K562 (cell line): ENCODE data around the gene FANCD2OS. TPM values are rescaled to one million over a fixed set of nuclear protein-coding genes. Genes with fewer than 3 reads are reported as not detected.

Experiments
- ATAC-seq: fragments of 200-7000 bp; cut with Tn5 transposase; 3 replicates; pipeline ENCODE4 v1.9.1; 2020; ENCODE audit warnings: moderate library complexity
- BruUV-seq: library from RNA; stranded (reverse); fragments of 400-500 nt; replicated peaks from 2 replicates; lab custom pipeline; 2021; lab: Mats Ljungman, UMichigan
- CTCF ChIA-PET: fragments of 300-600 bp; formaldehyde crosslinking; extraction: SDS; loops from one replicate; lab custom pipeline; 2021; ENCODE audit warnings: low intra/inter-chr PET ratio; lab: Yijun Ruan, JAX
- POLR2A ChIA-PET: fragments of 300-600, 350-650 bp; sonication (Branson Sonifier 250); formaldehyde crosslinking; extraction: SDS; loops from one replicate; lab custom pipeline; 2021; ENCODE audit warnings: antibody characterized with exemption, inconsistent platforms; lab: Yijun Ruan, JAX
- DNase-seq, 4 experiments: peaks; one replicate each; pipeline versions ENCODE4 v3.0.0 to v3.0.0-alpha.2; 2011 to 2018; ENCODE audit warnings: low spot score in 3 of 4, mixed read lengths in 3 of 4; ENCODE audit errors: extremely low read depth in 1 of 4
- FAIRE-seq: peaks from 2 replicates; lab custom pipeline; 2011; peaks lifted over from hg19 to GRCh38; lab: Jason Lieb, UNC
- H2AFZ ChIP-seq: 2 replicates; pipeline ENCODE4 v1.6.0; 2011; ENCODE audit warnings: low read depth, low read length, control low read depth, inconsistent platforms
- H3K27ac ChIP-seq: fragments of 200-600 bp; 3 replicates; pipeline ENCODE4 v1.8.0; 2011; ENCODE audit warnings: low read depth, mild to moderate bottlenecking, control low read depth, inconsistent platforms, low read length, moderate library complexity, mixed read lengths; ENCODE audit errors: extremely low read depth
- H3K27me3 ChIP-seq, 2 experiments: fragments of 300-600 bp in 1 of 2; 2 replicates in 1 of 2; 3 replicates in 1 of 2; pipeline versions ENCODE4 v1.6.0 to v1.8.0; 2011; ENCODE audit warnings: inconsistent platforms in 2 of 2, low read length in 2 of 2, mild to moderate bottlenecking in 1 of 2, mixed read lengths in 1 of 2, moderate library complexity in 1 of 2; ENCODE audit not compliant: control insufficient read depth in 2 of 2, insufficient read depth in 2 of 2
- H3K36me3 ChIP-seq: fragments of 300-600 bp; 3 replicates; pipeline ENCODE4 v1.8.0; 2011; ENCODE audit warnings: mild to moderate bottlenecking, low read length, inconsistent platforms; ENCODE audit not compliant: control insufficient read depth, insufficient read depth
- H3K4me1 ChIP-seq, 2 experiments: fragments of 200-600 bp in 1 of 2; replicated peaks in 1 of 2; 2 replicates in 1 of 2; 3 replicates in 1 of 2; pipeline versions ENCODE4 v1.5.1 to v1.8.0; 2011; ENCODE audit warnings: inconsistent platforms in 2 of 2, low read length in 2 of 2, mild to moderate bottlenecking in 1 of 2, mixed read lengths in 1 of 2, moderate library complexity in 1 of 2; ENCODE audit not compliant: control insufficient read depth in 2 of 2, insufficient read depth in 2 of 2
- H3K4me2 ChIP-seq: 2 replicates; pipeline ENCODE4 v1.6.1; 2011; ENCODE audit warnings: low read length, control low read depth, inconsistent platforms, mixed read lengths; ENCODE audit not compliant: insufficient read depth
- H3K4me3 ChIP-seq: fragments of 200-600 bp; sonication (generic), shearing (Covaris generic); 2 replicates; pipeline ENCODE4 v1.5.1; 2016; ENCODE audit warnings: control low read depth, inconsistent platforms
- H3K79me2 ChIP-seq: fragments of 200-600 bp; 3 replicates; pipeline ENCODE4 v1.8.0; 2011; ENCODE audit warnings: low read length, inconsistent platforms; ENCODE audit not compliant: control insufficient read depth, insufficient read depth
- H3K9ac ChIP-seq, 2 experiments: 2 replicates each; pipeline versions ENCODE4 v1.6.0 to v1.6.1; 2011; ENCODE audit warnings: low read depth in 2 of 2, low read length in 2 of 2, control low read depth in 1 of 2, inconsistent platforms in 1 of 2, mild to moderate bottlenecking in 1 of 2, mixed read lengths in 1 of 2; ENCODE audit not compliant: insufficient read depth in 1 of 2
- H3K9me1 ChIP-seq: one replicate; pipeline ENCODE4 v1.6.0; 2011; ENCODE audit warnings: inconsistent platforms, mild to moderate bottlenecking, low read length, moderate library complexity; ENCODE audit not compliant: control insufficient read depth, insufficient read depth
- H3K9me3 ChIP-seq: replicated peaks from 2 replicates; pipeline ENCODE4 v1.5.1; 2011; ENCODE audit warnings: low read depth, low read length, inconsistent platforms; ENCODE audit not compliant: control insufficient read depth, insufficient read depth
- H4K20me1 ChIP-seq: replicated peaks from 2 replicates; pipeline ENCODE4 v1.6.1; 2011; ENCODE audit warnings: low read length, inconsistent platforms, mixed read lengths; ENCODE audit not compliant: control insufficient read depth, insufficient read depth
- ATF3 ChIP-seq, 2 experiments: fragments of 450-650 bp in 1 of 2; sonication (generic) in 1 of 2; formaldehyde crosslinking in 1 of 2; IDR thresholded peaks in 1 of 2; conservative IDR thresholded peaks in 1 of 2; 2 replicates each; pipeline versions ENCODE4 v1.6.1 to v1.8.1; 2016 to 2023; ENCODE audit warnings: mild to moderate bottlenecking in 2 of 2, moderate library complexity in 2 of 2, inconsistent platforms in 1 of 2, missing genetic modification reagents in 1 of 2
- CHCHD3 ChIP-seq: fragments of 250-450 bp; sonication (Bioruptor Pico); IDR thresholded peaks from 2 replicates; pipeline ENCODE4 v2.1.2; 2022; ENCODE audit warnings: mild to moderate bottlenecking
- DEAF1 ChIP-seq: fragments of 450-650 bp; formaldehyde crosslinking; IDR thresholded peaks from 2 replicates; pipeline ENCODE4 v1.4.0; 2020; ENCODE audit warnings: mild to moderate bottlenecking, moderate library complexity
- FOXO4 ChIP-seq: fragments of 450-650 bp; formaldehyde crosslinking; IDR thresholded peaks from 2 replicates; pipeline ENCODE4 v1.4.0; 2020; ENCODE audit warnings: mild to moderate bottlenecking, moderate library complexity
- L3MBTL2 ChIP-seq: fragments of 450-650 bp; IDR thresholded peaks from 2 replicates; pipeline ENCODE4 v1.6.1; 2016; ENCODE audit warnings: mild to moderate bottlenecking, moderate library complexity
- NR1H2 ChIP-seq: sonication (generic); formaldehyde crosslinking; IDR thresholded peaks from 2 replicates; pipeline ENCODE4 v1.4.0; 2020; ENCODE audit warnings: mild to moderate bottlenecking, missing genetic modification reagents
- ZNF436 ChIP-seq: fragments of 250-450, 450-650 bp; sonication (Bioruptor Pico); formaldehyde crosslinking; IDR thresholded peaks from 2 replicates; pipeline ENCODE4 v1.7.0; 2020; ENCODE audit warnings: mild to moderate bottlenecking
- ZNF586 ChIP-seq: fragments of 450-650 bp; formaldehyde crosslinking; conservative IDR thresholded peaks from 2 replicates; pipeline ENCODE4 v1.4.0; 2020; ENCODE audit warnings: mild to moderate bottlenecking, moderate library complexity
- WGBS: fragments of 100-300 bp; shearing (Covaris generic); methylation state at CpG from one replicate; pipeline ENCODE4 v1.1.6; 2016; ENCODE audit warnings: low coverage, mixed read lengths; ENCODE audit not compliant: insufficient coverage; ENCODE audit errors: missing lambda C conversion rate; 5-methylcytosine and 5-hydroxymethylcytosine counted together
- in situ Hi-C: fragments of 300-500 bp; cut with MboI; formaldehyde crosslinking; loops from 4 replicates; pipeline ENCODE4 v1.15.0; 2018; ENCODE audit warnings: inconsistent platforms, mixed read lengths
- intact Hi-C: fragments of 100-400 bp; cut with micrococcal nuclease; formaldehyde crosslinking; loops from 2 replicates; pipeline ENCODE4 v1.14.2; 2022
- polyA plus RNA-seq, 8 experiments: library from polyadenylated mRNA; depleted of rRNA in 4 of 8; stranded (reverse) in 5 of 8; unstranded in 3 of 8; fragments of >200 nt; fragmentation: Nextera tagmentation in 2 of 8; fragmentation: Illumina TruSeq in 1 of 8; extraction: Ambion mirVana in 2 of 8; extraction: Trizol in 1 of 8; gene quantifications; 2 replicates each; pipeline versions ENCODE4 v1.2.1 to v1.2.3, GENCODE V29; 2011 to 2014; ENCODE audit warnings: inconsistent platforms in 1 of 8, missing spikeins in 1 of 8
- total RNA-seq, 7 experiments: library from RNA; depleted of rRNA in 6 of 7; stranded (reverse); fragments of >200 nt in 6 of 7; fragmentation: Illumina TruSeq in 2 of 7; extraction: Trizol in 2 of 7; gene quantifications; 2 replicates each; pipeline versions ENCODE4 v1.2.1 to v1.2.3, GENCODE V29; 2011 to 2021; ENCODE audit warnings: low replicate concordance in 1 of 7
- TF ChIP-seq, protein P1 (sequence below): IDR thresholded peaks from 3 replicates; pipeline ENCODE4 v1.6.1; 2011; ENCODE audit warnings: borderline replicate concordance, mild to moderate bottlenecking, moderate library complexity; ENCODE audit not compliant: insufficient read length; ENCODE audit errors: extremely low read depth
- TF ChIP-seq, protein P2 (sequence below): sonication (generic); formaldehyde crosslinking; IDR thresholded peaks from 2 replicates; pipeline ENCODE4 v1.8.0; 2022; ENCODE audit warnings: missing genetic modification reagents, mild to moderate bottlenecking, moderate library complexity, borderline replicate concordance

FANCD2OS gene
- total and polyA plus RNA-seq, 9 of the 15 experiments (the other 6 are each of a cell fraction or from before 2014, with no cell fraction given): not detected

DNA sequence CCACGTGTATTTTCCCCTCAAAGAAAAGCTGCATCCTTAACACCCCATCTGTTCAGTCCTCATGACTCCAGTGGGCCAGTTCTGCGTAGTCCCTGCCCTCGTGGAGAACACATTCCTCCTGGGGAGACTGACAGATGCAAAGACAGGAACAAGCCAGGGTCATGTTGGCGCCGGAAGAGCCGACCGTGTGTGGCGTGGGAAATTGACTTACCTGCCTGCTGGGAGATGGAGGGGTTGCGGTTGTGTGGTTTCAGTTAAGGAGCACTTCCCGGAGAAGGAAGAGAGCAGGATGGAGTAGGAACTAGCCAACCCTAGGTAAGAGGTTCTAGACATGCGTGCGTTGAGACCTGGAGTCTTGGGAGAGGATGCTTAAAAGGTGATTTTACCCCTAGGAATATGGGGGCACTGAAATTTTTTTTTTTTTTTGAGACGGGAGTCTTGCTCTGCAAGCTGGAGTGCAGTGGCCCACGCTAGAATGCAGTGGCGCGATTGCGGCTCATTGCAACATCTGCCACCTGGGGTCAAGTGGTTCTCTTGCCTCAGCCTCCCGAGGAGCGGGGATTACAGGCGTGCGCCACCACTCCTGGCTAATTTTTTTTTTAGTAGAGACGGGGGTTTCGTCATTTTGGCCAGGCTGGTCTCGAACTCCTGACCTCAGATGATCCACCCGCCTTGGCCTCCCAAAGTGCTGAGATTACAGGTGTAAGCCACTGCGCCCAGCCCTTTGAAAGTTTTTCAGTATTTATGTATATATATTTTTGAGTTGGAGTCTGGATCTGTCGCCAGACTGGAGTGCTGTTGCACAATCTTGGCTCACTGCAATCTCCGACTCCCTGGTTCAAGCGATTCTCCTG, 34.9 kb upstream of the FANCD2OS start:
- peak overlapping the region; percentile 84 to 98 for H3K9ac ChIP-seq
- H3K27me3 ChIP-seq: no peaks in the 10 kb centered on the region
- 7% methylated on average over 29 of the region's 29 CpGs for WGBS
- no TSS peak for BruUV-seq
- in situ Hi-C loops: no loop called here
- ATAC-seq (peak; percentile 66), DNase-seq (peak; percentile 34 to 68 (median 42)), FAIRE-seq (no peak)
- peak overlapping the region; percentile 61 for H3K4me3 ChIP-seq
- peaks cover 15 to 27% of the 10 kb centered on the region in 2 experiments; a peak in 4 of 5 replicates for H3K4me1 ChIP-seq
- intact Hi-C loops: loop anchor here (5.0 kb wide), 2 partner anchors 116 to 211 kb away; partner anchors contain the start of genes CRELD1 and FANCD2
- peaks cover 39% of the 10 kb centered on the region for H3K36me3 ChIP-seq
- H4K20me1 ChIP-seq: peaks cover 8% of the 10 kb centered on the region; the same call in 1 of the 2 replicates
- H3K9me3 ChIP-seq: no peaks in the 10 kb centered on the region
- ChIA-PET POLR2A (interaction anchor here (0.6 to 3.4 kb wide), 12 partner anchors 8 to 290 kb away, joined by 3 to 25 read pairs (median 4); partner anchors contain the start of gene BRK1), CTCF (interaction anchor here (0.6 kb wide), 2 partner anchors 55 to 345 kb away, joined by 3 to 4 read pairs; no protein-coding TSS in a partner anchor)
- peak overlapping the region; percentile 84 for H3K27ac ChIP-seq
- no peaks in the 10 kb centered on the region for H3K9me1 ChIP-seq
- H2AFZ ChIP-seq: no peak overlapping the region
- peaks cover 57% of the 10 kb centered on the region for H3K79me2 ChIP-seq
- peak overlapping the region; percentile 95 for H3K4me2 ChIP-seq
- no peak for TF ChIP-seq CHCHD3 (CRISPR knock-in tag)
- no peak for TF ChIP-seq ZNF436
- TF ChIP-seq L3MBTL2: peak; percentile 62
- TF ChIP-seq FOXO4 (CRISPR knock-in tag): no peak
- TF ChIP-seq, protein P1, sequence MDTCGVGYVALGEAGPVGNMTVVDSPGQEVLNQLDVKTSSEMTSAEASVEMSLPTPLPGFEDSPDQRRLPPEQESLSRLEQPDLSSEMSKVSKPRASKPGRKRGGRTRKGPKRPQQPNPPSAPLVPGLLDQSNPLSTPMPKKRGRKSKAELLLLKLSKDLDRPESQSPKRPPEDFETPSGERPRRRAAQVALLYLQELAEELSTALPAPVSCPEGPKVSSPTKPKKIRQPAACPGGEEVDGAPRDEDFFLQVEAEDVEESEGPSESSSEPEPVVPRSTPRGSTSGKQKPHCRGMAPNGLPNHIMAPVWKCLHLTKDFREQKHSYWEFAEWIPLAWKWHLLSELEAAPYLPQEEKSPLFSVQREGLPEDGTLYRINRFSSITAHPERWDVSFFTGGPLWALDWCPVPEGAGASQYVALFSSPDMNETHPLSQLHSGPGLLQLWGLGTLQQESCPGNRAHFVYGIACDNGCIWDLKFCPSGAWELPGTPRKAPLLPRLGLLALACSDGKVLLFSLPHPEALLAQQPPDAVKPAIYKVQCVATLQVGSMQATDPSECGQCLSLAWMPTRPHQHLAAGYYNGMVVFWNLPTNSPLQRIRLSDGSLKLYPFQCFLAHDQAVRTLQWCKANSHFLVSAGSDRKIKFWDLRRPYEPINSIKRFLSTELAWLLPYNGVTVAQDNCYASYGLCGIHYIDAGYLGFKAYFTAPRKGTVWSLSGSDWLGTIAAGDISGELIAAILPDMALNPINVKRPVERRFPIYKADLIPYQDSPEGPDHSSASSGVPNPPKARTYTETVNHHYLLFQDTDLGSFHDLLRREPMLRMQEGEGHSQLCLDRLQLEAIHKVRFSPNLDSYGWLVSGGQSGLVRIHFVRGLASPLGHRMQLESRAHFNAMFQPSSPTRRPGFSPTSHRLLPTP: peak; percentile 13
- peak; percentile 87 for TF ChIP-seq ATF3 (IDR thresholded peaks at IDR 0.05)
- no peak for TF ChIP-seq ATF3 (CRISPR knock-in tag; conservative IDR thresholded peaks at IDR 0.05)
- TF ChIP-seq, protein P2, sequence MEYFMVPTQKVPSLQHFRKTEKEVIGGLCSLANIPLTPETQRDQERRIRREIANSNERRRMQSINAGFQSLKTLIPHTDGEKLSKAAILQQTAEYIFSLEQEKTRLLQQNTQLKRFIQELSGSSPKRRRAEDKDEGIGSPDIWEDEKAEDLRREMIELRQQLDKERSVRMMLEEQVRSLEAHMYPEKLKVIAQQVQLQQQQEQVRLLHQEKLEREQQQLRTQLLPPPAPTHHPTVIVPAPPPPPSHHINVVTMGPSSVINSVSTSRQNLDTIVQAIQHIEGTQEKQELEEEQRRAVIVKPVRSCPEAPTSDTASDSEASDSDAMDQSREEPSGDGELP (CRISPR knock-in tag): peak; percentile 62; the same call in 1 of the 2 replicates
- 0 out of 2 replicates have a peak, but pooled peaks have one; percentile 35 for TF ChIP-seq ZNF586 (CRISPR knock-in tag)
- no peak for TF ChIP-seq DEAF1
- TF ChIP-seq NR1H2 (CRISPR knock-in tag): 0 out of 2 replicates have a peak, but pooled peaks have one; percentile 30
